ENCODE data around the gene SP2. TPM values are rescaled to one million over a fixed set of nuclear protein-coding genes. Genes with fewer than 3 reads are reported as not detected.
A peak's percentile ranks its signal among the peaks of the same experiment; 100 is the strongest.

The SP2 gene
- polyA plus RNA-seq, 2 donors, result 5.4 to 10.7 TPM

- H3K27ac ChIP-seq (ENCODE audit: low read depth in 2 of 2, low read length in 1 of 2), result peak overlapping the region; percentile 50 to 60
- 36 to 45% methylated on average over 5 of the region's 5 CpGs for WGBS, 2 donors
- peaks cover 0 to 14% of the 10 kb centered on the region in 2 donors for H3K4me1 ChIP-seq (ENCODE audit: control insufficient read depth in 2 of 2, insufficient read depth in 2 of 2, low read length in 1 of 2)
- H3K27me3 ChIP-seq (ENCODE audit: control insufficient read depth in 1 of 2, insufficient read depth in 2 of 2, low read length in 2 of 2), result no peaks in the 10 kb centered on the region
- no peaks in the 10 kb centered on the region for H3K9me3 ChIP-seq (ENCODE audit: control insufficient read depth in 2 of 2, insufficient read depth in 1 of 2, low read depth in 1 of 2, low read length in 1 of 2)
- H3K36me3 ChIP-seq (ENCODE audit: control insufficient read depth in 2 of 2, insufficient read depth in 2 of 2, low read length in 1 of 2), result no peaks in the 10 kb centered on the region
- no peak overlapping the region for H3K4me3 ChIP-seq (ENCODE audit: low read depth in 1 of 2, low read length in 2 of 2)
These were observed 71.7 kb downstream of the SP2 start for GRCh38 chr17:47967607-47968252.

GRCh38 chr17:47968836-47969235, 72.8 kb downstream of the SP2 start:
- H3K27me3 ChIP-seq (ENCODE audit: control insufficient read depth in 1 of 2, insufficient read depth in 2 of 2, low read length in 2 of 2), result no peaks in the 10 kb centered on the region
- no peak overlapping the region for H3K27ac ChIP-seq (ENCODE audit: low read depth in 2 of 2, low read length in 1 of 2)
- H3K4me1 ChIP-seq (ENCODE audit: control insufficient read depth in 2 of 2, insufficient read depth in 2 of 2, low read length in 1 of 2), result peaks cover 0 to 14% of the 10 kb centered on the region in 2 donors
- H3K36me3 ChIP-seq (ENCODE audit: control insufficient read depth in 2 of 2, insufficient read depth in 2 of 2, low read length in 1 of 2), result no peaks in the 10 kb centered on the region
- no peak overlapping the region for H3K4me3 ChIP-seq (ENCODE audit: low read depth in 1 of 2, low read length in 2 of 2)
- H3K9me3 ChIP-seq (ENCODE audit: control insufficient read depth in 2 of 2, insufficient read depth in 1 of 2, low read depth in 1 of 2, low read length in 1 of 2), result no peaks in the 10 kb centered on the region
- WGBS, 2 donors, result 90 to 92% methylated on average over 5 of the region's 5 CpGs

GRCh38 chr17:47969930-47970724, 74.1 kb downstream of the SP2 start:
- H3K36me3 ChIP-seq (ENCODE audit: control insufficient read depth in 2 of 2, insufficient read depth in 2 of 2, low read length in 1 of 2), result peaks cover 0 to 4% of the 10 kb centered on the region in 2 donors
- peaks cover 0 to 14% of the 10 kb centered on the region in 2 donors for H3K4me1 ChIP-seq (ENCODE audit: control insufficient read depth in 2 of 2, insufficient read depth in 2 of 2, low read length in 1 of 2)
- no peaks in the 10 kb centered on the region for H3K9me3 ChIP-seq (ENCODE audit: control insufficient read depth in 2 of 2, insufficient read depth in 1 of 2, low read depth in 1 of 2, low read length in 1 of 2)
- peak overlapping the region; percentile 21 to 26 for H3K27ac ChIP-seq (ENCODE audit: low read depth in 2 of 2, low read length in 1 of 2)
- peak overlapping the region in 1 of 2 donors; percentile 28 for H3K4me3 ChIP-seq (ENCODE audit: low read depth in 1 of 2, low read length in 2 of 2)
- WGBS, 2 donors, result 35 to 44% methylated on average over 15 of the region's 15 CpGs
- H3K27me3 ChIP-seq (ENCODE audit: control insufficient read depth in 1 of 2, insufficient read depth in 2 of 2, low read length in 2 of 2), result no peaks in the 10 kb centered on the region

GRCh38 chr17:47970725-47971499, 74.9 kb downstream of the SP2 start, which contains the start of gene CDK5RAP3:
TSS of gene CDK5RAP3 (plus strand) at chr17:47971113. CDS start at chr17:47971147, 34 bp downstream.
- H3K4me1 ChIP-seq (ENCODE audit: control insufficient read depth in 2 of 2, insufficient read depth in 2 of 2, low read length in 1 of 2), result peaks cover 0 to 14% of the 10 kb centered on the region in 2 donors
- no peaks in the 10 kb centered on the region for H3K9me3 ChIP-seq (ENCODE audit: control insufficient read depth in 2 of 2, insufficient read depth in 1 of 2, low read depth in 1 of 2, low read length in 1 of 2)
- WGBS, 2 donors, result 1% methylated on average over 57 to 62 of the region's 62 CpGs
- H3K27me3 ChIP-seq (ENCODE audit: control insufficient read depth in 1 of 2, insufficient read depth in 2 of 2, low read length in 2 of 2), result no peaks in the 10 kb centered on the region
- H3K27ac ChIP-seq (ENCODE audit: low read depth in 2 of 2, low read length in 1 of 2), result peak within 1 kb of the TSS; percentile 60 to 88
- H3K36me3 ChIP-seq (ENCODE audit: control insufficient read depth in 2 of 2, insufficient read depth in 2 of 2, low read length in 1 of 2), result peaks cover 6 to 12% of the 10 kb centered on the region in 2 donors
- H3K4me3 ChIP-seq (ENCODE audit: low read depth in 1 of 2, low read length in 2 of 2), result peak within 1 kb of the TSS; percentile 77 to 88

GRCh38 chr17:47973541-47973940, 77.5 kb downstream of the SP2 start:
- H3K27ac ChIP-seq (ENCODE audit: low read depth in 2 of 2, low read length in 1 of 2), result no peak overlapping the region
- H3K36me3 ChIP-seq (ENCODE audit: control insufficient read depth in 2 of 2, insufficient read depth in 2 of 2, low read length in 1 of 2), result peaks cover 10 to 20% of the 10 kb centered on the region in 2 donors
- H3K9me3 ChIP-seq (ENCODE audit: control insufficient read depth in 2 of 2, insufficient read depth in 1 of 2, low read depth in 1 of 2, low read length in 1 of 2), result no peaks in the 10 kb centered on the region
- WGBS, 2 donors, result 94 to 95% methylated on average over 8 of the region's 8 CpGs
- no peaks in the 10 kb centered on the region for H3K27me3 ChIP-seq (ENCODE audit: control insufficient read depth in 1 of 2, insufficient read depth in 2 of 2, low read length in 2 of 2)
- peaks cover 0 to 4% of the 10 kb centered on the region in 2 donors for H3K4me1 ChIP-seq (ENCODE audit: control insufficient read depth in 2 of 2, insufficient read depth in 2 of 2, low read length in 1 of 2)
- H3K4me3 ChIP-seq (ENCODE audit: low read depth in 1 of 2, low read length in 2 of 2), result no peak overlapping the region

GRCh38 chr17:47975189-47975822, 79.3 kb downstream of the SP2 start:
- Histone ChIP-seq H3K4me1 (ENCODE audit: control insufficient read depth in 2 of 2, insufficient read depth in 2 of 2, low read length in 1 of 2) (peaks cover 0 to 2% of the 10 kb centered on the region in 2 donors), H3K27ac (ENCODE audit: low read depth in 2 of 2, low read length in 1 of 2) (no peak overlapping the region), H3K9me3 (ENCODE audit: control insufficient read depth in 2 of 2, insufficient read depth in 1 of 2, low read depth in 1 of 2, low read length in 1 of 2) (no peaks in the 10 kb centered on the region), H3K27me3 (ENCODE audit: control insufficient read depth in 1 of 2, insufficient read depth in 2 of 2, low read length in 2 of 2) (no peaks in the 10 kb centered on the region), H3K36me3 (ENCODE audit: control insufficient read depth in 2 of 2, insufficient read depth in 2 of 2, low read length in 1 of 2) (peaks cover 15 to 31% of the 10 kb centered on the region in 2 donors), H3K4me3 (ENCODE audit: low read depth in 1 of 2, low read length in 2 of 2) (no peak overlapping the region)
- 77 to 86% methylated on average over 14 to 15 of the region's 15 CpGs for WGBS, 2 donors

- Histone ChIP-seq H3K27me3 (ENCODE audit: control insufficient read depth in 1 of 2, insufficient read depth in 2 of 2, low read length in 2 of 2) (no peaks in the 10 kb centered on the region), H3K4me3 (ENCODE audit: low read depth in 1 of 2, low read length in 2 of 2) (no peak overlapping the region), H3K9me3 (ENCODE audit: control insufficient read depth in 2 of 2, insufficient read depth in 1 of 2, low read depth in 1 of 2, low read length in 1 of 2) (no peaks in the 10 kb centered on the region), H3K4me1 (ENCODE audit: control insufficient read depth in 2 of 2, insufficient read depth in 2 of 2, low read length in 1 of 2) (no peaks in the 10 kb centered on the region), H3K27ac (ENCODE audit: low read depth in 2 of 2, low read length in 1 of 2) (no peak overlapping the region), H3K36me3 (ENCODE audit: control insufficient read depth in 2 of 2, insufficient read depth in 2 of 2, low read length in 1 of 2) (peaks cover 18 to 36% of the 10 kb centered on the region in 2 donors)
- WGBS, 2 donors, result 92 to 93% methylated on average over 10 of the region's 10 CpGs
These were observed 79.8 kb downstream of the SP2 start for GRCh38 chr17:47975823-47976205.

GRCh38 chr17:47978324-47978723, 82.3 kb downstream of the SP2 start:
- H3K9me3 ChIP-seq (ENCODE audit: control insufficient read depth in 2 of 2, insufficient read depth in 1 of 2, low read depth in 1 of 2, low read length in 1 of 2), result no peaks in the 10 kb centered on the region
- H3K4me1 ChIP-seq (ENCODE audit: control insufficient read depth in 2 of 2, insufficient read depth in 2 of 2, low read length in 1 of 2), result no peaks in the 10 kb centered on the region
- no peaks in the 10 kb centered on the region for H3K27me3 ChIP-seq (ENCODE audit: control insufficient read depth in 1 of 2, insufficient read depth in 2 of 2, low read length in 2 of 2)
- H3K27ac ChIP-seq (ENCODE audit: low read depth in 2 of 2, low read length in 1 of 2), result no peak overlapping the region
- WGBS, 2 donors, result 29% methylated on average over 7 of the region's 7 CpGs
- no peak overlapping the region for H3K4me3 ChIP-seq (ENCODE audit: low read depth in 1 of 2, low read length in 2 of 2)
- H3K36me3 ChIP-seq (ENCODE audit: control insufficient read depth in 2 of 2, insufficient read depth in 2 of 2, low read length in 1 of 2), result peaks cover 23 to 56% of the 10 kb centered on the region in 2 donors

Measured in esophagus (tissue), 2 donors.